IMR-90 (cell line): ENCODE measurements around the gene C13orf46. TPM values are rescaled to one million over a fixed set of nuclear protein-coding genes. Genes with fewer than 3 reads are reported as not detected.

Experiments used
- ATAC-seq: fragments of 200-7000 bp; cut with Tn5 transposase; 2 replicates; pipeline ENCODE4 v1.9.1; 2020; ENCODE audit warnings: low read depth, mild to moderate bottlenecking, moderate library complexity
- BruUV-seq: library from RNA; stranded (reverse); fragments of 400-500 nt; replicated peaks from 2 replicates; lab custom pipeline; 2021; lab: Mats Ljungman, UMichigan
- CTCF ChIA-PET: fragments of 300-600 bp; formaldehyde crosslinking; extraction: SDS; loops from one replicate; lab custom pipeline; 2021; ENCODE audit warnings: antibody characterized with exemption; lab: Yijun Ruan, JAX
- POLR2A ChIA-PET: fragments of 300-600 bp; sonication (Branson Sonifier 250); formaldehyde crosslinking; loops from one replicate; lab custom pipeline; 2022; ENCODE audit warnings: antibody characterized with exemption; ENCODE audit not compliant: unreplicated experiment; lab: Charles Lee
- DNase-seq: peaks from one replicate; pipeline ENCODE4 v3.0.0; 2013
- H2AFZ ChIP-seq: replicated peaks from 2 replicates; pipeline ENCODE3; 2013; ENCODE audit warnings: low read length, mild to moderate bottlenecking; ENCODE audit not compliant: poor library complexity
- H2AK5ac ChIP-seq: 2 replicates; pipeline ENCODE4 v1.6.1; 2013; ENCODE audit warnings: low read depth, low read length, inconsistent platforms
- H2AK9ac ChIP-seq: replicated peaks from 2 replicates; pipeline ENCODE3; 2013; ENCODE audit warnings: mild to moderate bottlenecking, low read depth, low read length, moderate library complexity; ENCODE audit not compliant: poor library complexity
- H2BK120ac ChIP-seq: 2 replicates; pipeline ENCODE4 v1.6.1; 2013; ENCODE audit warnings: low read depth, low read length, inconsistent platforms
- H2BK15ac ChIP-seq: 3 replicates; pipeline ENCODE4 v1.6.1; 2013; ENCODE audit warnings: low read depth, low read length, inconsistent platforms
- H2BK20ac ChIP-seq: 2 replicates; pipeline ENCODE4 v1.6.1; 2013; ENCODE audit warnings: low read depth, mild to moderate bottlenecking, inconsistent platforms, low read length, moderate library complexity
- H2BK5ac ChIP-seq: 2 replicates; pipeline ENCODE4 v1.6.1; 2013; ENCODE audit warnings: mild to moderate bottlenecking, low read depth, low read length, inconsistent platforms; ENCODE audit not compliant: poor library complexity, severe bottlenecking
- H3K14ac ChIP-seq: replicated peaks from 2 replicates; pipeline ENCODE4 v1.6.1; 2013; ENCODE audit warnings: low read depth, low read length, inconsistent platforms
- H3K18ac ChIP-seq: 2 replicates; pipeline ENCODE4 v1.6.1; 2013; ENCODE audit warnings: low read depth, low read length, control low read depth
- H3K23ac ChIP-seq: 2 replicates; pipeline ENCODE4 v1.6.1; 2013; ENCODE audit warnings: low read depth, low read length, inconsistent platforms
- H3K27ac ChIP-seq: 2 replicates; pipeline ENCODE4 v1.5.1; 2013; ENCODE audit warnings: mild to moderate bottlenecking, control low read depth, low read length; ENCODE audit not compliant: insufficient read depth
- H3K27me3 ChIP-seq: 2 replicates; pipeline ENCODE4 v1.6.1; 2013; ENCODE audit warnings: low read length; ENCODE audit not compliant: control insufficient read depth, insufficient read depth
- H3K36me3 ChIP-seq: 2 replicates; pipeline ENCODE4 v1.6.1; 2013; ENCODE audit warnings: low read length, mixed read lengths; ENCODE audit not compliant: control insufficient read depth, insufficient read depth
- H3K4ac ChIP-seq: 2 replicates; pipeline ENCODE4 v1.6.1; 2013; ENCODE audit warnings: low read depth, low read length, inconsistent platforms
- H3K4me1 ChIP-seq: 2 replicates; pipeline ENCODE4 v1.6.1; 2013; ENCODE audit warnings: low read length, mixed read lengths; ENCODE audit not compliant: control insufficient read depth, insufficient read depth
- H3K4me2 ChIP-seq: 2 replicates; pipeline ENCODE4 v1.6.1; 2013; ENCODE audit warnings: low read depth, mild to moderate bottlenecking, control low read depth, low read length, moderate library complexity
- H3K4me3 ChIP-seq: 2 replicates; pipeline ENCODE4 v1.5.1; 2013; ENCODE audit warnings: low read depth, mild to moderate bottlenecking, control low read depth, low read length, moderate library complexity; ENCODE audit not compliant: insufficient read depth
- H3K56ac ChIP-seq: 2 replicates; pipeline ENCODE4 v1.6.1; 2013; ENCODE audit warnings: low read length, inconsistent platforms; ENCODE audit not compliant: insufficient read depth; ENCODE audit errors: extremely low read depth
- H3K79me1 ChIP-seq, 2 experiments: 2 replicates each; pipeline ENCODE4 v1.6.1; 2013; ENCODE audit warnings: low read length in 2 of 2, inconsistent platforms in 1 of 2, low read depth in 1 of 2
- H3K9ac ChIP-seq: 2 replicates; pipeline ENCODE4 v1.6.1; 2013; ENCODE audit warnings: low read depth, low read length, control low read depth
- H3K9me1 ChIP-seq: 2 replicates; pipeline ENCODE4 v1.6.1; 2013; ENCODE audit warnings: low read length, inconsistent platforms; ENCODE audit not compliant: insufficient read depth
- H3K9me3 ChIP-seq: 2 replicates; pipeline ENCODE4 v1.6.1; 2013; ENCODE audit warnings: low read length; ENCODE audit not compliant: control insufficient read depth, insufficient read depth
- H4K20me1 ChIP-seq: 2 replicates; pipeline ENCODE4 v1.6.1; 2013; ENCODE audit warnings: low read length, inconsistent platforms; ENCODE audit not compliant: insufficient read depth
- H4K5ac ChIP-seq: 2 replicates; pipeline ENCODE4 v1.6.1; 2013; ENCODE audit warnings: mild to moderate bottlenecking, low read depth, low read length, control low read depth
- H4K8ac ChIP-seq, 2 experiments: 2 replicates each; pipeline ENCODE4 v1.6.1; 2013; ENCODE audit warnings: low read depth in 2 of 2, low read length in 2 of 2, control low read depth in 1 of 2, inconsistent platforms in 1 of 2
- H4K91ac ChIP-seq: 2 replicates; pipeline ENCODE4 v1.6.1; 2013; ENCODE audit warnings: low read depth, low read length, inconsistent platforms; ENCODE audit not compliant: insufficient read depth
- BHLHE40 ChIP-seq: fragments of 150-350 bp; IDR thresholded peaks from 2 replicates; pipeline ENCODE4 v1.6.1; 2016; ENCODE audit warnings: mild to moderate bottlenecking, low read depth, low read length
- CEBPB ChIP-seq: IDR thresholded peaks from 2 replicates; pipeline ENCODE4 v1.6.1; 2012; ENCODE audit warnings: low read depth, low read length, improper control_type of control experiment
- MAFK ChIP-seq: IDR thresholded peaks from 2 replicates; pipeline ENCODE4 v1.6.1; 2012; ENCODE audit warnings: low read depth, low read length, improper control_type of control experiment
- RAD21 ChIP-seq: IDR thresholded peaks from 2 replicates; pipeline ENCODE4 v1.6.1; 2012; ENCODE audit warnings: low read length, improper control_type of control experiment
- WGBS, 2 experiments: methylation state at CpG; one replicate each; pipeline versions ENCODE4 v1.1.5 to v1.1.7; 2013; ENCODE audit warnings: missing lambda C conversion rate in 2 of 2; ENCODE audit not compliant: insufficient read length in 1 of 2; ENCODE audit errors: extremely low coverage in 2 of 2; 5-methylcytosine and 5-hydroxymethylcytosine counted together
- dilution Hi-C: fragments of 300-500 bp; cut with HindIII; formaldehyde crosslinking; loops from one replicate; pipeline ENCODE4 v1.14.3; 2018; ENCODE audit warnings: low sequenced_read_pairs; ENCODE audit not compliant: unreplicated experiment
- in situ Hi-C: fragments of 300-500 bp; cut with MboI; formaldehyde crosslinking; loops from 3 replicates; pipeline ENCODE4 v1.14.3; 2019; ENCODE audit warnings: low sequenced_read_pairs, inconsistent platforms, mixed read lengths
- intact Hi-C: fragments of 100-400 bp; cut with micrococcal nuclease; formaldehyde crosslinking; loops from 2 replicates; pipeline ENCODE4 v1.10.0; 2022
- polyA plus RNA-seq, 3 experiments: library from polyadenylated mRNA; depleted of rRNA; stranded (reverse); fragments of >200 nt; gene quantifications; 2 replicates each; pipeline ENCODE4 v1.2.3, GENCODE V29; 2012; ENCODE audit warnings: low replicate concordance in 1 of 3
- total RNA-seq: library from RNA; depleted of rRNA; stranded (reverse); fragments of >200 nt; gene quantifications from 2 replicates; pipeline ENCODE4 v1.2.3, GENCODE V29; 2012

The C13orf46 gene
- total and polyA plus RNA-seq, 2 of the 4 experiments (the other 2 are of a cell fraction): under 0.01 to 2.1 TPM

GRCh38 chr13:114001331-114002008 lies 27.6 kb upstream of the C13orf46 start:
- no peak overlapping the region for H3K9ac ChIP-seq
- ATAC-seq (no peak), DNase-seq (no peak)
- in situ Hi-C loops: no loop called here
- POLR2A ChIA-PET: no interaction called here
- H3K18ac ChIP-seq: no peak overlapping the region
- H3K4ac ChIP-seq: no peak overlapping the region
- no peak overlapping the region for H4K91ac ChIP-seq
- H3K4me1 ChIP-seq: peaks cover 7% of the 10 kb centered on the region
- no peaks in the 10 kb centered on the region for H3K27me3 ChIP-seq
- intact Hi-C loops: no loop called here
- no peak overlapping the region for H2AFZ ChIP-seq
- WGBS, 2 experiments: 93% methylated on average over 26 of the region's 46 CpGs; no CpG with 5 or more reads in 1 of the 2 experiments
- no peak overlapping the region for H3K4me3 ChIP-seq
- no peak overlapping the region for H4K5ac ChIP-seq
- H4K20me1 ChIP-seq: peaks cover 14% of the 10 kb centered on the region
- H3K36me3 ChIP-seq: peaks cover 65% of the 10 kb centered on the region
- peaks cover 10 to 66% of the 10 kb centered on the region in 2 experiments; a peak in 3 of 4 replicates for H3K79me1 ChIP-seq
- CTCF ChIA-PET: no interaction called here
- BruUV-seq: no TSS peak
- no peak overlapping the region for H3K27ac ChIP-seq
- dilution Hi-C loops: no loop called here
- H2AK5ac ChIP-seq: no peak overlapping the region
- no peak overlapping the region for H3K4me2 ChIP-seq
- no peak overlapping the region for H2BK120ac ChIP-seq
- H2BK20ac ChIP-seq: no peak overlapping the region
- H2AK9ac ChIP-seq: no peak overlapping the region
- H2BK5ac ChIP-seq: no peak overlapping the region
- TF ChIP-seq RAD21: no peak
- TF ChIP-seq CEBPB: no peak
- no peak for TF ChIP-seq MAFK
- no peak for TF ChIP-seq BHLHE40
- H2BK15ac ChIP-seq: no peak overlapping the region
- H3K14ac ChIP-seq: no peak overlapping the region
- no peak overlapping the region for H3K56ac ChIP-seq
- H3K23ac ChIP-seq: no peak overlapping the region
- peaks cover 3% of the 10 kb centered on the region; the same call in 1 of the 2 replicates for H3K9me1 ChIP-seq
- H3K9me3 ChIP-seq: no peaks in the 10 kb centered on the region
- H4K8ac ChIP-seq: no peak overlapping the region
